ENCODE measurements around the gene CACNA1F.

CACNA1F gene

GRCh38 chrX:49272421-49272820 is 39.3 kb upstream of the CACNA1F start:
- TF ChIP-seq ZFX (IDR thresholded peaks at IDR 0.05) = no peak
- TF ChIP-seq, protein P1, sequence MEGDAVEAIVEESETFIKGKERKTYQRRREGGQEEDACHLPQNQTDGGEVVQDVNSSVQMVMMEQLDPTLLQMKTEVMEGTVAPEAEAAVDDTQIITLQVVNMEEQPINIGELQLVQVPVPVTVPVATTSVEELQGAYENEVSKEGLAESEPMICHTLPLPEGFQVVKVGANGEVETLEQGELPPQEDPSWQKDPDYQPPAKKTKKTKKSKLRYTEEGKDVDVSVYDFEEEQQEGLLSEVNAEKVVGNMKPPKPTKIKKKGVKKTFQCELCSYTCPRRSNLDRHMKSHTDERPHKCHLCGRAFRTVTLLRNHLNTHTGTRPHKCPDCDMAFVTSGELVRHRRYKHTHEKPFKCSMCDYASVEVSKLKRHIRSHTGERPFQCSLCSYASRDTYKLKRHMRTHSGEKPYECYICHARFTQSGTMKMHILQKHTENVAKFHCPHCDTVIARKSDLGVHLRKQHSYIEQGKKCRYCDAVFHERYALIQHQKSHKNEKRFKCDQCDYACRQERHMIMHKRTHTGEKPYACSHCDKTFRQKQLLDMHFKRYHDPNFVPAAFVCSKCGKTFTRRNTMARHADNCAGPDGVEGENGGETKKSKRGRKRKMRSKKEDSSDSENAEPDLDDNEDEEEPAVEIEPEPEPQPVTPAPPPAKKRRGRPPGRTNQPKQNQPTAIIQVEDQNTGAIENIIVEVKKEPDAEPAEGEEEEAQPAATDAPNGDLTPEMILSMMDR (conservative IDR thresholded peaks at IDR 0.05) = no peak
- peak overlapping the region; percentile 98; the same call in 1 of the 2 replicates for H3K27ac ChIP-seq

DNA sequence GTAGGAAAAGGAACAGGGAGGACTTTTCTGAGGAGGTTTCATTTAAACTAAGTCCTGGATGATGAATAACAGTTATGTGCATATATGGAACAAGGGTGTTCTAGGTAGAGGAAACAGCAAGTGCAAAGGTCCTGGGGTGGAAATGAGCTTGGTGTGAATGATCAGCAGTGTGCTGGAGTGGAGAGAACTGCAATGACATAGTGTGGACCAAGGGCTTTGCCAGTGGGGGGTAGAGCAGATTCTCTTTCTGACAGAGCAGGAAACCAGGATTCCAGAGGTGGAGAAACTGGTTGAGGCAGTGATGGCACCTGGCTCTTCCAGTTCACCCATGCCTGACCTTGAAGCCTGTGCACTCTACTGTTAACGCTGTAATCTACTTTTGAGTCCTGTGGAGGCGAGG is 38.2 kb upstream of the CACNA1F start:
- TF ChIP-seq, protein P1 (conservative IDR thresholded peaks at IDR 0.05) = no peak
- TF ChIP-seq ZFX (IDR thresholded peaks at IDR 0.05) = no peak

GRCh38 chrX:49270249-49270921 is 37.2 kb upstream of the CACNA1F start:
- no peak for TF ChIP-seq ZFX (IDR thresholded peaks at IDR 0.05)
- H3K27ac ChIP-seq = peak overlapping the region; percentile 98

More for the DNA sequence above, 38.2 kb upstream of the CACNA1F start:
- H3K27ac ChIP-seq = peak overlapping the region; percentile 98

DNA sequence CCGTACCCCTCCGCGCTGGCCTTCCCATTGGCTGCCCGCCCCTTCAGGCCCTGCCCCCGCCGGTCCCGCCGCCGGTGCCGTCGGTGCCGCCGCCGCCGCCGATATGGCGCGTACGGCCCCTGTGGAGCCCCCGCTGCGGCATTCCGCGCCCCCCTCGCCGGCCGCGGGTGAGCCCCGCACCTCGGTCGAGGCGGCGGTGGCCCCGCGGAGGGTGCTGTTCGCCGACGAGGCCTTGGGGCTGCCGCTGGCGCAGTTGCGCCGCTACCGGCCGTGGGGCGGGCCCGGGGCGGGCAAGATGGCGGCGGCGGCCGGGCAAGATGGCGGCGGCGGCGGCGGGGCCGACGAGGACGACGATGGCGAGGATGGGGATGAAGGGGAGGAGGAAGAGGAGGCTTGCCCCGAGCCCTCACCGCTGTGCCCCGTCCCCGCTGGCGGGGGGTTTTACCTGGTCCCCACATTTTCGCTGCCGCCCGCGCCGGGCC is 36.7 kb upstream of the CACNA1F start, which contains the start of gene PPP1R3F:
Gene PPP1R3F, plus strand, starts transcription at position 27 of the 482 bp plus-strand sequence. Its CDS starts 77 bp downstream, at position 104.
- H3K27ac ChIP-seq = peak within 1 kb of the TSS; percentile 98
- peak; percentile 38; the same call in 1 of the 2 replicates for TF ChIP-seq ZFX (IDR thresholded peaks at IDR 0.05)
- TF ChIP-seq, protein P1 (conservative IDR thresholded peaks at IDR 0.05) = no peak

DNA sequence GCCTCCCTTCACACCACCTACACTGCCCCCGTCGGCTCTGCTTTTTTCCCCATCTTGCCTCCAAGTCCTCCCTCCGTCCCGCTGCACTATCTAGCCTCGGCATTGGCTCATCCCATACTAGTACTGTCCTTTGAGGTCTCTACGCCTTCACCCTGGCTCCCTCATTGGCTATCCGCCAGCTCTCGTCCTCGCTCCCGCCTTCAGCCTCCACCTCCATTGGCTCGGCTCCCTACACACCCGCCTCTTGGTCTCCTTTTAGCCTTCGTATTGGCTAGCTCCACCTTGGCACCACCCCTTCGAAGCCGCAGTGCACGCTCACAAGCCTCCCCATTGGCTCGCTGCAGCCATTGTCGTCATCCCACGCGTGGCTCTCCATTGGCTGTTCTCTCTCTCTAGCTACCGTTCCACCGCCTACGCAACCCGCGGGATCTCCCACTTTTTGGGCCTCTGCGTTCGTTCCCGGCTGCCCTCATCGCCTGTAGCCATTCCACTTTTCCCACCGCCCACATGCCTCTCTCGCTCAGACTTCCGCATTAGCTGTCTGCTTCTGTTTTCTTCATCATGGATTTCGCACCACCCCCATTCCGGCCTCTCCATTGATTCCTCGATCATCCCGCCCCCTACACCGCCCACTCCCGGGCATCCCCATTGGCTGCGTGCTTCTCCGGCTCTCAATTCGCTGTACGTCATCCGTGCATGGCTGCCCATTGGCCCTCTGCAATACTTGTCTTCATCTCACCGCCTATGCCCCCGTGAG is 36.0 kb upstream of the CACNA1F start:
- TF ChIP-seq, protein P1 (conservative IDR thresholded peaks at IDR 0.05) = no peak
- TF ChIP-seq ZFX (IDR thresholded peaks at IDR 0.05) = no peak
- H3K27ac ChIP-seq = peak overlapping the region; percentile 98

DNA sequence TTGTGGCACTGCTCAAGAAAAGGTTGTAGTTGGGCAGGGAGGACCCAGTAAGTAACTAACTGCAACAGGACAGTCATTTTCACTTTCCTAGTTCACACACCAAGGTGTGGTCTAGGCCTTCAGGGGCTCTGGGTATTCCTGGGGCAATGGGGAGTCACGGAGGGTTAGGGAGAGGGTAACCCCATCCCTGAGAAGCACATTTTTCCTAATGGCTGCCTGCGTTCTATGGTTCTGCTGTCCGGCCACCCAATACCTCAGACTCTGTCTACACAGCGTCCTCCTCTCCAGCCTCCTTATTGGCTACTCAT is 35.5 kb upstream of the CACNA1F start:
- H3K27ac ChIP-seq = peak overlapping the region; percentile 98
- TF ChIP-seq, protein P1 (conservative IDR thresholded peaks at IDR 0.05) = no peak
- no peak for TF ChIP-seq ZFX (IDR thresholded peaks at IDR 0.05)

DNA sequence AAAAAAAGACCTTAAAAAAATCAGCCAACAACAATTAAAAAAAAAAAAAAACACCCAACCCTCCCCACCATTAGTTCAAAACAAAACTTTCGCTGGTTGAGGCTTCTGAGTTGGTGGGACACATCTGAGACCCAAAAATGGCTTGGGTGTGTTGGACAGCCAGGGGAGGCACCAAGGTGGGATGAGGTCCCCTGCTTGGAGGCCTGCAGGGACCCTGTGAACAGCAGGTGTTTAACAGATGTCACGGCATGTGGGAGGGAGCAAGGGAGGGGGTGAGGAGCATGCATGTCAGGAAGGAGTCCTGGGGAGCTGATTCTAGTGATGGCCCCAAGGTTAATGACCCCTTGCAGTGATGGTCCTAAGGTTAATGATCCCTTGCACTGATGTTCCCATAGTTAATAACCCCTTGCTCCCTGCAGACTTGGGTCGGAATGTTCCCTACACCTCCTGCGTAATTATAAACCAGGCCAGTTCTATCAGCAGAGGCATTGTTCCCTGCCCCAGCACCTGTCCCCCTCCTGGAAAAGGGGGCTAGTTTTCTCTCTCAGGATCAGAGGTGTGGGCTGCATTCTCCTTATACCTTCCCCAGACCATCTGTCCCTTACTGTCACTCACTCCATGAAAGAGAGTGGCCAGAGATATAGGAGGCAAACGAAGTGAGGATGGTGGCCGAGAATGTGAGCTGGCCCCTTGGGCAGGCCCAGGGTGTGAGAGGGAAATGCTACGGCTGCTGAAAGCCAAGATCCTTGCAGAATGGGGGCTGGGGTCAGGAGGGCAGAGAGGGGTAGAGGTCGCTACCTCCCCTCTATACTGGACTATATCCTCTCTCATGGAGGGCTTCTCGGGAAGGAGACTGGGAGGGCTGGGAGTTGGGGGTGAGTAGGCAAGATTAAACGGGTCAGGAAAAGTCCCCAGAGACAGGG is 33.6 kb upstream of the CACNA1F start:
- TF ChIP-seq ZFX (IDR thresholded peaks at IDR 0.05) = no peak
- TF ChIP-seq, protein P1 (conservative IDR thresholded peaks at IDR 0.05) = no peak
- no peak overlapping the region for H3K27ac ChIP-seq
